HepG2 (cell line): ENCODE results near the gene VARS1. TPM values are rescaled to one million over a fixed set of nuclear protein-coding genes. Genes with fewer than 3 reads are reported as not detected.

Source experiments
- CBX1 ChIP-seq: IDR thresholded peaks from one replicate; pipeline ENCODE4 v1.6.1; 2016; ENCODE audit warnings: antibody characterized with exemption, low read depth
- CHD4 ChIP-seq: fragments of 200-600 bp; sonication (generic); IDR thresholded peaks from 2 replicates; pipeline ENCODE4 v1.7.0; 2017; ENCODE audit warnings: mild to moderate bottlenecking, low read length, borderline replicate concordance
- HOXA7 ChIP-seq: sonication (generic); formaldehyde crosslinking; IDR thresholded peaks from 2 replicates; pipeline ENCODE4 v1.8.1; 2022; ENCODE audit warnings: mild to moderate bottlenecking, missing genetic modification reagents, moderate library complexity
- KDM1A ChIP-seq: IDR thresholded peaks from 2 replicates; pipeline ENCODE4 v1.6.1; 2016; ENCODE audit warnings: missing compliant biosample characterization
- KLF15 ChIP-seq: sonication (generic); formaldehyde crosslinking; IDR thresholded peaks from 2 replicates; pipeline ENCODE4 v1.8.1; 2023; ENCODE audit warnings: borderline replicate concordance, mild to moderate bottlenecking, inconsistent platforms, missing genetic modification reagents, mixed read lengths
- NPAS2 ChIP-seq: sonication (generic); formaldehyde crosslinking; IDR thresholded peaks from 2 replicates; pipeline ENCODE4 v1.8.0; 2022; ENCODE audit warnings: mild to moderate bottlenecking, missing genetic modification reagents, borderline replicate concordance
- POLR2G ChIP-seq: fragments of 200-400 bp; formaldehyde crosslinking; IDR thresholded peaks from 2 replicates; pipeline ENCODE4 v1.6.1; 2018; ENCODE audit warnings: mild to moderate bottlenecking, low read depth, low read length, moderate library complexity
- REPIN1 ChIP-seq: sonication (generic); formaldehyde crosslinking; IDR thresholded peaks from 2 replicates; pipeline ENCODE4 v1.8.0; 2022; ENCODE audit warnings: missing genetic modification reagents, low read depth, mild to moderate bottlenecking, borderline replicate concordance
- SATB2 ChIP-seq: sonication (generic); formaldehyde crosslinking; IDR thresholded peaks from 2 replicates; pipeline ENCODE4 v1.5.0; 2020; ENCODE audit warnings: missing genetic modification reagents
- TEAD2 ChIP-seq: sonication (generic); formaldehyde crosslinking; IDR thresholded peaks from 2 replicates; pipeline ENCODE4 v1.9.0; 2021; ENCODE audit warnings: missing genetic modification reagents
- THAP11 ChIP-seq: IDR thresholded peaks from 2 replicates; pipeline ENCODE4 v1.6.1; 2016; ENCODE audit warnings: missing biosample characterization, missing genetic modification reagents
- ZMYM2 ChIP-seq: sonication (generic); formaldehyde crosslinking; IDR thresholded peaks from 2 replicates; pipeline ENCODE4 v1.8.0; 2022; ENCODE audit warnings: mild to moderate bottlenecking, missing genetic modification reagents
- ZNF20 ChIP-seq: sonication (generic); formaldehyde crosslinking; IDR thresholded peaks from 2 replicates; pipeline ENCODE4 v1.4.0; 2020; ENCODE audit warnings: mild to moderate bottlenecking, moderate library complexity, missing genetic modification reagents
- ZNF205 ChIP-seq: IDR thresholded peaks from 2 replicates; pipeline ENCODE4 v1.6.1; 2018; ENCODE audit warnings: missing biosample characterization, missing genetic modification reagents
- ZNF251 ChIP-seq: sonication (generic); formaldehyde crosslinking; IDR thresholded peaks from 2 replicates; pipeline ENCODE4 v1.9.0; 2021; ENCODE audit warnings: mild to moderate bottlenecking, missing genetic modification reagents
- ZNF343 ChIP-seq: sonication (generic); formaldehyde crosslinking; IDR thresholded peaks from 2 replicates; pipeline ENCODE4 v1.4.0; 2020; ENCODE audit warnings: mild to moderate bottlenecking, missing genetic modification reagents
- ZNF557 ChIP-seq: sonication (generic); formaldehyde crosslinking; IDR thresholded peaks from 2 replicates; pipeline ENCODE4 v1.4.0; 2020; ENCODE audit warnings: missing genetic modification reagents
- ZNF83 ChIP-seq: sonication (generic); formaldehyde crosslinking; IDR thresholded peaks from 2 replicates; pipeline ENCODE4 v1.4.0; 2020; ENCODE audit warnings: missing genetic modification reagents, mild to moderate bottlenecking, borderline replicate concordance
- polyA plus RNA-seq, 8 experiments: library from polyadenylated mRNA; depleted of rRNA in 3 of 8; stranded (reverse) in 7 of 8; unstranded in 1 of 8; fragments of >200 nt; fragmentation: Illumina TruSeq in 4 of 8; extraction: Trizol in 4 of 8; gene quantifications; 2 replicates each; pipeline versions ENCODE4 v1.2.1 to v1.2.3, GENCODE V29; 2011 to 2016; ENCODE audit warnings: low read depth in 4 of 8, missing spikeins in 1 of 8, mixed read lengths in 1 of 8; ENCODE audit not compliant: insufficient read depth in 1 of 8
- total RNA-seq, 5 experiments: library from RNA; depleted of rRNA; stranded (reverse); fragments of >200 nt; fragmentation: Illumina TruSeq; extraction: Trizol; gene quantifications; 2 replicates each; pipeline ENCODE4 v1.2.3, GENCODE V29; 2016; ENCODE audit warnings: low read depth in 1 of 5
- TF ChIP-seq, protein P1 (sequence below): sonication (generic); formaldehyde crosslinking; IDR thresholded peaks from 2 replicates; pipeline ENCODE4 v1.4.0; 2020; ENCODE audit warnings: missing genetic modification reagents, borderline replicate concordance
- TF ChIP-seq, protein P2 (sequence below): IDR thresholded peaks from 2 replicates; pipeline ENCODE4 v1.4.0; 2020; ENCODE audit warnings: mild to moderate bottlenecking, missing genetic modification reagents
- TF ChIP-seq, protein P3 (sequence below): sonication (generic); formaldehyde crosslinking; IDR thresholded peaks from 2 replicates; pipeline ENCODE4 v1.5.0; 2020; ENCODE audit warnings: mild to moderate bottlenecking, low read depth, missing genetic modification reagents, borderline replicate concordance
- TF ChIP-seq, protein P4 (sequence below): IDR thresholded peaks from 2 replicates; pipeline ENCODE4 v1.6.1; 2012; ENCODE audit warnings: inconsistent platforms

Gene VARS1
- total and polyA plus RNA-seq, 2 of the 13 experiments (the other 11 are each of a cell fraction or from before 2014, with no cell fraction given): 14.7 to 56.1 TPM

DNA sequence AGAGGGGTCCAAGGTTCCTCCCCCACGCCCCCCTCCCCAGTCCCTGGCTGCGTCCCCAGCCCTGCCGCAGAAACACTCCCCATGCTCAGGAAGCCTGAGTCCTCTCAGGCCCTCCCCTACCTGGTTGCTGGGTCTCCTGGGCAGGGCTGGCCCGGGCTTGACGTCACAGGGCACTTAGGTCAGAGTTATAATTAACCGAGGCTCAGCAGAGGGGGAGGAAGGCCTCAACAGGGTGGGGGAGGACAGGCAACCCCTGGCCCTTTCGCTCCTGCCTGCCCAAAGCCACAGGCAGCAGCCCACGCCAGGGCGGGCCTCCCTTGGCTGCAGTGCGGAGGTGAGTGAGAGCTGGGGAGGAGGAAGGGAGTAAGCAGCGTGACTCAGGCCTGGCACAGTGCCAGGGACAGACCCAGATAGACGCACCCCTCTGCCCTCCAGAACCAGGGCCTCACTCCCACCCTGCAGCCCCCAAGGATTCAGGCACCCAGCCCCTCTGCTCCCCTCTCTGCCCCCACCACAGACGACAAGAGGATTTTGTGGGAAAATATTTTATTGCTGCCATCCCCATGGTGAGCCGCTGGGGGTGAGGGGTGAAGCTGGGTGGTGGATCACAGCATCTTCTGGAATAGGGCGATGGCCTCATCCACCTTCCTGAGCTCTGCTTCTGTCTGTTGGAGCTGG, 18.4 kb downstream of the VARS1 start, which contains the start of gene VWA7 (continued):
- TF ChIP-seq, protein P1, sequence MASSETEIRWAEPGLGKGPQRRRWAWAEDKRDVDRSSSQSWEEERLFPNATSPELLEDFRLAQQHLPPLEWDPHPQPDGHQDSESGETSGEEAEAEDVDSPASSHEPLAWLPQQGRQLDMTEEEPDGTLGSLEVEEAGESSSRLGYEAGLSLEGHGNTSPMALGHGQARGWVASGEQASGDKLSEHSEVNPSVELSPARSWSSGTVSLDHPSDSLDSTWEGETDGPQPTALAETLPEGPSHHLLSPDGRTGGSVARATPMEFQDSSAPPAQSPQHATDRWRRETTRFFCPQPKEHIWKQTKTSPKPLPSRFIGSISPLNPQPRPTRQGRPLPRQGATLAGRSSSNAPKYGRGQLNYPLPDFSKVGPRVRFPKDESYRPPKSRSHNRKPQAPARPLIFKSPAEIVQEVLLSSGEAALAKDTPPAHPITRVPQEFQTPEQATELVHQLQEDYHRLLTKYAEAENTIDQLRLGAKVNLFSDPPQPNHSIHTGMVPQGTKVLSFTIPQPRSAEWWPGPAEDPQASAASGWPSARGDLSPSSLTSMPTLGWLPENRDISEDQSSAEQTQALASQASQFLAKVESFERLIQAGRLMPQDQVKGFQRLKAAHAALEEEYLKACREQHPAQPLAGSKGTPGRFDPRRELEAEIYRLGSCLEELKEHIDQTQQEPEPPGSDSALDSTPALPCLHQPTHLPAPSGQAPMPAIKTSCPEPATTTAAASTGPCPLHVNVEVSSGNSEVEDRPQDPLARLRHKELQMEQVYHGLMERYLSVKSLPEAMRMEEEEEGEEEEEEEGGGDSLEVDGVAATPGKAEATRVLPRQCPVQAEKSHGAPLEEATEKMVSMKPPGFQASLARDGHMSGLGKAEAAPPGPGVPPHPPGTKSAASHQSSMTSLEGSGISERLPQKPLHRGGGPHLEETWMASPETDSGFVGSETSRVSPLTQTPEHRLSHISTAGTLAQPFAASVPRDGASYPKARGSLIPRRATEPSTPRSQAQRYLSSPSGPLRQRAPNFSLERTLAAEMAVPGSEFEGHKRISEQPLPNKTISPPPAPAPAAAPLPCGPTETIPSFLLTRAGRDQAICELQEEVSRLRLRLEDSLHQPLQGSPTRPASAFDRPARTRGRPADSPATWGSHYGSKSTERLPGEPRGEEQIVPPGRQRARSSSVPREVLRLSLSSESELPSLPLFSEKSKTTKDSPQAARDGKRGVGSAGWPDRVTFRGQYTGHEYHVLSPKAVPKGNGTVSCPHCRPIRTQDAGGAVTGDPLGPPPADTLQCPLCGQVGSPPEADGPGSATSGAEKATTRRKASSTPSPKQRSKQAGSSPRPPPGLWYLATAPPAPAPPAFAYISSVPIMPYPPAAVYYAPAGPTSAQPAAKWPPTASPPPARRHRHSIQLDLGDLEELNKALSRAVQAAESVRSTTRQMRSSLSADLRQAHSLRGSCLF (CRISPR knock-in tag): no peak
- TF ChIP-seq THAP11 (peak; percentile 66), KDM1A (CRISPR knock-in tag) (0 out of 2 replicates have a peak, but pooled peaks have one; percentile 25), NPAS2 (CRISPR knock-in tag) (no peak), REPIN1 (CRISPR knock-in tag) (no peak), CHD4 (no peak; the same call in 1 of the 2 replicates), HOXA7 (no peak), ZNF557 (no peak), POLR2G (peak; percentile 82), CBX1 (peak; percentile 73), ZNF205 (CRISPR knock-in tag) (peak; percentile 85; the same call in 1 of the 2 replicates), ZNF251 (CRISPR knock-in tag) (no peak), ZMYM2 (no peak), TEAD2 (no peak), SATB2 (CRISPR knock-in tag) (no peak), KLF15 (no peak), ZNF343 (CRISPR knock-in tag) (no peak), ZNF83 (0 out of 2 replicates have a peak, but pooled peaks have one; percentile 71), ZNF20 (CRISPR knock-in tag) (no peak)
- TF ChIP-seq, protein P2, sequence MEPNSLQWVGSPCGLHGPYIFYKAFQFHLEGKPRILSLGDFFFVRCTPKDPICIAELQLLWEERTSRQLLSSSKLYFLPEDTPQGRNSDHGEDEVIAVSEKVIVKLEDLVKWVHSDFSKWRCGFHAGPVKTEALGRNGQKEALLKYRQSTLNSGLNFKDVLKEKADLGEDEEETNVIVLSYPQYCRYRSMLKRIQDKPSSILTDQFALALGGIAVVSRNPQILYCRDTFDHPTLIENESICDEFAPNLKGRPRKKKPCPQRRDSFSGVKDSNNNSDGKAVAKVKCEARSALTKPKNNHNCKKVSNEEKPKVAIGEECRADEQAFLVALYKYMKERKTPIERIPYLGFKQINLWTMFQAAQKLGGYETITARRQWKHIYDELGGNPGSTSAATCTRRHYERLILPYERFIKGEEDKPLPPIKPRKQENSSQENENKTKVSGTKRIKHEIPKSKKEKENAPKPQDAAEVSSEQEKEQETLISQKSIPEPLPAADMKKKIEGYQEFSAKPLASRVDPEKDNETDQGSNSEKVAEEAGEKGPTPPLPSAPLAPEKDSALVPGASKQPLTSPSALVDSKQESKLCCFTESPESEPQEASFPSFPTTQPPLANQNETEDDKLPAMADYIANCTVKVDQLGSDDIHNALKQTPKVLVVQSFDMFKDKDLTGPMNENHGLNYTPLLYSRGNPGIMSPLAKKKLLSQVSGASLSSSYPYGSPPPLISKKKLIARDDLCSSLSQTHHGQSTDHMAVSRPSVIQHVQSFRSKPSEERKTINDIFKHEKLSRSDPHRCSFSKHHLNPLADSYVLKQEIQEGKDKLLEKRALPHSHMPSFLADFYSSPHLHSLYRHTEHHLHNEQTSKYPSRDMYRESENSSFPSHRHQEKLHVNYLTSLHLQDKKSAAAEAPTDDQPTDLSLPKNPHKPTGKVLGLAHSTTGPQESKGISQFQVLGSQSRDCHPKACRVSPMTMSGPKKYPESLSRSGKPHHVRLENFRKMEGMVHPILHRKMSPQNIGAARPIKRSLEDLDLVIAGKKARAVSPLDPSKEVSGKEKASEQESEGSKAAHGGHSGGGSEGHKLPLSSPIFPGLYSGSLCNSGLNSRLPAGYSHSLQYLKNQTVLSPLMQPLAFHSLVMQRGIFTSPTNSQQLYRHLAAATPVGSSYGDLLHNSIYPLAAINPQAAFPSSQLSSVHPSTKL: peak; percentile 64
- TF ChIP-seq, protein P3, sequence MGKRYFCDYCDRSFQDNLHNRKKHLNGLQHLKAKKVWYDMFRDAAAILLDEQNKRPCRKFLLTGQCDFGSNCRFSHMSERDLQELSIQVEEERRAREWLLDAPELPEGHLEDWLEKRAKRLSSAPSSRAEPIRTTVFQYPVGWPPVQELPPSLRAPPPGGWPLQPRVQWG (CRISPR knock-in tag): no peak
- TF ChIP-seq, protein P4, sequence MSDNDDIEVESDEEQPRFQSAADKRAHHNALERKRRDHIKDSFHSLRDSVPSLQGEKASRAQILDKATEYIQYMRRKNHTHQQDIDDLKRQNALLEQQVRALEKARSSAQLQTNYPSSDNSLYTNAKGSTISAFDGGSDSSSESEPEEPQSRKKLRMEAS: peak; percentile 64; the same call in 1 of the 2 replicates
